ENCODE data around the gene NEIL3.

DNA sequence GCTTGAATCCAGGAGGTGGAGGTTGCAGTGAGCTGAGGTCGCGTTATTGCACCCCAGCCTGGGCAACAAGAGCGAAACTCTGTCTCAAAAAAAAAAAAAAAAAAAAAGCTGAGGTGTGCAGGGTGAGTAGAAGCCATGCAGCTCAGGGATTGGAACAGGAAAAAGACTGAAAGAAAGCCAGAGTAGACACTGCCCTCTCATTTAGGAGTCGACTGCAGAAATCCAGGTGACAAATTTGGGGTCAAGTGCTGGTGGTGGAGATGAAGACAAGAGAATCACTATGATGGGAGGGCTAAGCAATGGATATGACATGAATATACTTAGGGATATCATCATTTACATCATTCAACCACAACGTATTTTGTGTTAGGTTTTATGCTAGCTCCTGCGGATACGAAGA, 1.9 kb downstream of the NEIL3 start:
- TF ChIP-seq, protein P1, sequence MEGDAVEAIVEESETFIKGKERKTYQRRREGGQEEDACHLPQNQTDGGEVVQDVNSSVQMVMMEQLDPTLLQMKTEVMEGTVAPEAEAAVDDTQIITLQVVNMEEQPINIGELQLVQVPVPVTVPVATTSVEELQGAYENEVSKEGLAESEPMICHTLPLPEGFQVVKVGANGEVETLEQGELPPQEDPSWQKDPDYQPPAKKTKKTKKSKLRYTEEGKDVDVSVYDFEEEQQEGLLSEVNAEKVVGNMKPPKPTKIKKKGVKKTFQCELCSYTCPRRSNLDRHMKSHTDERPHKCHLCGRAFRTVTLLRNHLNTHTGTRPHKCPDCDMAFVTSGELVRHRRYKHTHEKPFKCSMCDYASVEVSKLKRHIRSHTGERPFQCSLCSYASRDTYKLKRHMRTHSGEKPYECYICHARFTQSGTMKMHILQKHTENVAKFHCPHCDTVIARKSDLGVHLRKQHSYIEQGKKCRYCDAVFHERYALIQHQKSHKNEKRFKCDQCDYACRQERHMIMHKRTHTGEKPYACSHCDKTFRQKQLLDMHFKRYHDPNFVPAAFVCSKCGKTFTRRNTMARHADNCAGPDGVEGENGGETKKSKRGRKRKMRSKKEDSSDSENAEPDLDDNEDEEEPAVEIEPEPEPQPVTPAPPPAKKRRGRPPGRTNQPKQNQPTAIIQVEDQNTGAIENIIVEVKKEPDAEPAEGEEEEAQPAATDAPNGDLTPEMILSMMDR (IDR thresholded peaks at IDR 0.05; ENCODE audit: control extremely low read depth in 1 of 3, insufficient read depth in 1 of 3, low read depth in 1 of 3, low read length in 3 of 3): no peak
- TF ChIP-seq NRF1 (IDR thresholded peaks at IDR 0.05; ENCODE audit: low read depth, low read length): no peak
- no peak for TF ChIP-seq EGR1 (IDR thresholded peaks at IDR 0.05; ENCODE audit: borderline replicate concordance, low read depth, low read length)
- no peak for TF ChIP-seq SP4 (IDR thresholded peaks at IDR 0.05; ENCODE audit: low read length)

Measured in H1 (cell line).